HEK293 (cell line): ENCODE measurements around the gene BHLHA9.

ENCODE experiments used
- CTCF ChIP-seq: fragments of 450-650 bp; formaldehyde crosslinking; IDR thresholded peaks from 2 replicates; pipeline ENCODE4 v1.5.1; 2016; ENCODE audit warnings: missing biosample characterization, missing genetic modification characterization
- PATZ1 ChIP-seq: fragments of 450-650 bp; formaldehyde crosslinking; IDR thresholded peaks from 2 replicates; pipeline ENCODE4 v1.5.1; 2016; ENCODE audit warnings: missing biosample characterization, missing genetic modification characterization
- REST ChIP-seq: fragments of 450-650 bp; formaldehyde crosslinking; IDR thresholded peaks from 2 replicates; pipeline ENCODE4 v1.5.1; 2016; ENCODE audit warnings: missing biosample characterization, missing genetic modification characterization
- SP7 ChIP-seq: fragments of 450-650 bp; formaldehyde crosslinking; IDR thresholded peaks from 2 replicates; pipeline ENCODE4 v1.5.1; 2016; ENCODE audit warnings: missing biosample characterization, missing genetic modification characterization
- YY1 ChIP-seq: fragments of 450-650 bp; formaldehyde crosslinking; IDR thresholded peaks from 2 replicates; pipeline ENCODE4 v1.5.1; 2018; ENCODE audit warnings: missing biosample characterization, missing genetic modification characterization
- ZNF239 ChIP-seq: fragments of 450-650 bp; formaldehyde crosslinking; IDR thresholded peaks from 2 replicates; pipeline ENCODE4 v1.5.1; 2016; ENCODE audit warnings: missing biosample characterization, missing genetic modification characterization
- ZNF350 ChIP-seq: fragments of 450-650 bp; formaldehyde crosslinking; IDR thresholded peaks from 2 replicates; pipeline ENCODE4 v1.5.0; 2017; ENCODE audit warnings: missing biosample characterization, mild to moderate bottlenecking, missing genetic modification characterization
- ZNF518A ChIP-seq: fragments of 450-650 bp; formaldehyde crosslinking; conservative IDR thresholded peaks from 2 replicates; pipeline ENCODE4 v1.5.1; 2016; ENCODE audit warnings: low read depth, missing biosample characterization, missing genetic modification characterization
- ZNF639 ChIP-seq: fragments of 450-650 bp; formaldehyde crosslinking; IDR thresholded peaks from 2 replicates; pipeline ENCODE4 v1.5.1; 2016; ENCODE audit warnings: missing biosample characterization, missing genetic modification characterization
- ZNF76 ChIP-seq: fragments of 450-650 bp; formaldehyde crosslinking; IDR thresholded peaks from 2 replicates; pipeline ENCODE4; 2016; ENCODE audit warnings: low read depth, missing biosample characterization, missing genetic modification characterization, borderline replicate concordance
- ZNF776 ChIP-seq: fragments of 450-650 bp; formaldehyde crosslinking; IDR thresholded peaks from 2 replicates; pipeline ENCODE4 v1.5.0; 2017; ENCODE audit warnings: missing biosample characterization, missing genetic modification characterization, borderline replicate concordance
- ZNF777 ChIP-seq: fragments of 450-650 bp; formaldehyde crosslinking; IDR thresholded peaks from 2 replicates; pipeline ENCODE4 v1.5.1; 2017; ENCODE audit warnings: missing biosample characterization, missing genetic modification characterization, borderline replicate concordance

GRCh38 chr17:1231456-1231855 lies 38.8 kb upstream of the BHLHA9 start:
- TF ChIP-seq ZNF518A (tag by site-specific recombination): no peak
- no peak for TF ChIP-seq ZNF76 (tag by site-specific recombination)
- TF ChIP-seq ZNF777: no peak
- no peak for TF ChIP-seq SP7
- no peak for TF ChIP-seq YY1 (tag by site-specific recombination)
- TF ChIP-seq PATZ1 (tag by site-specific recombination): no peak
- no peak for TF ChIP-seq CTCF (tag by site-specific recombination)
- no peak for TF ChIP-seq ZNF776 (tag by site-specific recombination)
- no peak for TF ChIP-seq ZNF639 (tag by site-specific recombination)
- TF ChIP-seq ZNF350 (tag by site-specific recombination): no peak
- TF ChIP-seq REST: no peak
- no peak for TF ChIP-seq ZNF239 (tag by site-specific recombination)
